ENCODE data around the gene SEPTIN8.

GRCh38 chr5:132810605-132811004 lies 33.6 kb upstream of the SEPTIN8 start:
- TF ChIP-seq RAD21 (IDR thresholded peaks at IDR 0.05 in 1 of 2, conservative IDR thresholded peaks at IDR 0.05 in 1 of 2; ENCODE audit: low read depth in 2 of 2, low read length in 2 of 2) (no peak), BRCA1 (IDR thresholded peaks at IDR 0.05; ENCODE audit: low read depth, low read length) (no peak), SAP30 (IDR thresholded peaks at IDR 0.05; ENCODE audit: insufficient read depth, insufficient replicate concordance, low read length) (no peak), GABPA (IDR thresholded peaks at IDR 0.05; ENCODE audit: borderline replicate concordance, insufficient read depth, low read length) (no peak), EP300 (IDR thresholded peaks at IDR 0.05; ENCODE audit: borderline replicate concordance in 1 of 2, low read depth in 2 of 2, low read length in 2 of 2) (no peak)
- TF ChIP-seq, protein P1, sequence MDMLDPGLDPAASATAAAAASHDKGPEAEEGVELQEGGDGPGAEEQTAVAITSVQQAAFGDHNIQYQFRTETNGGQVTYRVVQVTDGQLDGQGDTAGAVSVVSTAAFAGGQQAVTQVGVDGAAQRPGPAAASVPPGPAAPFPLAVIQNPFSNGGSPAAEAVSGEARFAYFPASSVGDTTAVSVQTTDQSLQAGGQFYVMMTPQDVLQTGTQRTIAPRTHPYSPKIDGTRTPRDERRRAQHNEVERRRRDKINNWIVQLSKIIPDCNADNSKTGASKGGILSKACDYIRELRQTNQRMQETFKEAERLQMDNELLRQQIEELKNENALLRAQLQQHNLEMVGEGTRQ (IDR thresholded peaks at IDR 0.05; ENCODE audit: low read length) = no peak

All from H1 (cell line).